HG03439 (cell line): ENCODE results near the gene ZNF207.
"Not testable (repeated sequence)": the region's sequence is repeated elsewhere in the genome, so short reads cannot be mapped to it uniquely, and the experiment has no call there.

Experiments
- ATAC-seq: cut with Tn5 transposase; IDR thresholded peaks from one replicate; pipeline ENCODE4 v1.9.1; 2021; ENCODE audit warnings: mild to moderate bottlenecking, moderate library complexity; ENCODE audit not compliant: unreplicated experiment

Gene ZNF207

DNA sequence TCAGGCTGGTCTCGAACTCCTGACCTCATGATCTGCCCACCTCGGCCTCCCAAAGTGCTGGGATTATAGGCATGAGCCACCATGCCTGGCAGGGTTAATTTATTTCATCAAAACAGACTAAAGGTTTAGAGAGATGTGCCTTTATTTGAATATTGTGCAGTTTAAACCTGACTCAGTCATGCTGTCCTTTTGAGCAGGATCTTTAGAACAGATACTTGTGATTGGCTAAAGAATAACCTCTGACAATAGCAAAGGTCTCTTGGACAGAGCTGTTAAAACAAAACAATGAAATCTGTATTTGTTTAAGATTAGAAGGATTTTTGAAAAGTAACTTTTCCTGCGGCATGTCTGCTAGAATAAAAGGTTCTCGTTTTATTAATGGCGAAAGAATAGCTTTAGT, 36.0 kb downstream of the ZNF207 start:
- no peak for ATAC-seq

DNA sequence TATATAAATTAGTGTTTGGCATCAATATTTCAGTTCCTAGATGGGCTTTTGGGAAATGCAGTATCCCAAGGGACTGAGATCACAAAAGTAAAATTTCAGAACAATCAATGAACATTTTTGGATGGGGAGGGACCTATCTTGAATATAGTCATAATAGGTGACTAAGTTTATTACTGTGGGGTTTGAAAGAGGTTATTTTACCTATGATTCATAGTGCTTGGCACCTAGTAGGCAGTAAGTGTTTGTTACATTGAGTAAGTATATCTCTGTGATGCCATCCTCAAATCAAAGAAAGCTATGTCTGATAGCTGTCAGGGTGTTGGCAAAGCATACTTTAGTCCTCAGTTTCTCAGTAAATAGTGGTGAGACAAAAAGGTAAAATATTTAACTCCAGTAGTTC, 36.9 kb downstream of the ZNF207 start:
- ATAC-seq = no peak

DNA sequence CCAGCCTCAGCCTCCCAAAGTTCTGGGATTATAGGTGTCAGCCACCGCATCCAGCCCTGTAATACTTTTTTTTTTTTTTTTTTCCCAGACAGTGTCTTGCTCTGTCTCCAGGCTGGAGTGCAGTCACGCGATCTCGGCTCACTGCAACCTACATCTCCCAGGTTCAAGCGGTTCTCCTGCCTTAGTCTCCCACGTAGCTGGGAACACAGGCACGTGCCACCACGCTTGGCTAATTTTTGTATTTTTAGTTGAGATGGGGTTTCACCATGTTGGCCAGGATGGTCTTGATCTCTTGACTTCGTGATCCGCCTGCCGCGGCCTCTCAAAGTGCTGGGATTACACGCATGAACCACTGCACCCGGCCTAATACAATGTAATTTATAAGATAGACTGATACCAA, 38.2 kb downstream of the ZNF207 start:
- not testable (repeated sequence) for ATAC-seq

DNA sequence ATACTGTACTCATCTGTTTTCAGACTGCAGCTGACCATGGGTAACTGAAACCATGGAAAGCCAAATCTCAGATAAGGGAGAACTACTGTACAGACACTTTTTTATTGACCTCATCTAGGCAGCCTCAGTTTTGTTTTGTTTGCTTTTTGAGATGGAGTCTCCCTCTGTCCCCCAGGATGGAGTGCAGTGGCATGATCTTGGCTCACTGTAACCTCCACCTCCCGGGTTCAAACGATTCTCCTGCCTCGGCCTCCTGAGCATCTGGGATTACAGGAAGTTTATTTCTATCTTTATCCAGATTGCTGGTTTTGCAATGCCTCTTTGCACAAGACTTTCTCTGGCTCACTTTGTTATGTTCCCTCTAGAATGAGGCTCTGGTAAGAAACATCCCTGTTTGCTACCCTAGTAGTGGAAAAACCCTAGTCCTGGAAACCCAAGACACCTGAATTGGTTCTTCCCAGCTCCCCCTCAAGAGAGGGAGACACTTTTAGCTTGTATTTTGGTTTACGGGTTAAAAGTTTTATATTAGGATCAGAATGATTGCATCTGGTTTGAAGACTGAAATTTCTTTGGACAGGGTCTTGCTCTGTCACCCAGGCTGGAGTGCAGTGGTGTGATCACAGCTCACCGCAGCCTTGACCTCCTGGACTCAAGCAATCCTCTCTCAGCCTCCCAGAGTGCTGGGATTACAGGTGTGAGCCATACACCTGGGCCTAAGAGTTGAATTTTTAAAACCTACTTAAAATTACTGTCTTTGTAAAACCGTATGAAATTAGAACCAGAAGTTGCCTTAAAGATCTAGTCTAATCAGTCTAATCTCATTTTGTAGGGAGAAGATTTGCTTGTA, 38.9 kb downstream of the ZNF207 start:
- no peak for ATAC-seq

DNA sequence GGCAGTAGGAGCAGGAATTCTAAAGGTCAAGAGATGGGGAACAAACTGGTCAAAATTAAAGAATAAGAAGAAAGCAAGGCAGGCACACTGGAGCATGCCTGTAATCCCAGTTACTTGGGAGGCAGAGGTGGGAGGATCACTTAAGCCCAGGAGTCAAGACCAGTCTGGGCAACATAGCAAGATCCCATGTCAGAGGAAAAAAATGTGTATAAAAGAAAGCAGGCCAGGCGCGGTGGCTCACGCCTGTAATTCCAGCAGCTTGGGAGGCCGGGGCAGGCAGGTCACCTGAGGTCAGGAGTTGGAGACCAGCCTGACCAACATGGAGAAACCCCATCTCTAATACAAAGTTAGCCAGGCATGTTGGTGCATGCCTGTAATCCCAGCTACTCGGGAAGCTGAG, 43.9 kb downstream of the ZNF207 start:
- no peak for ATAC-seq

DNA sequence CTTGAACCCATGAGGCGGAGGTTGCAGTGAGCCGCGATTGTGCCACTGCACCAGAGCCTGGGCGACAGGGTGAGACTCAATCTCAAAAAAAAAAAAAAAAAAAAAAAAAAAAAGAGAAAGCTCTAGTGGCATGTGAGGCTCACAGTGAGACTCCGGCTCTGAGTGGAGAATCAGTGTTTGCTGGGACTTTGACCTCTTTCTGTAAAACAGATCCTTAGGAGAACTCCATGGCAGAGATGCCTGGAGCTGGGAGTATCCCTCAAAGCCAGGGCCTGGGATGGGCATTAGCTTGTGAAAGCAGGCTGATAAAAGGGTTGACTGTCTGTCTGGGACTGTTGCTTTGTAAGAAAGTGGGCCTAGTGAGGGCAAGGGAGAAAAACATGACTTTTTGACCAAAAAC, 46.4 kb downstream of the ZNF207 start:
- no peak for ATAC-seq

DNA sequence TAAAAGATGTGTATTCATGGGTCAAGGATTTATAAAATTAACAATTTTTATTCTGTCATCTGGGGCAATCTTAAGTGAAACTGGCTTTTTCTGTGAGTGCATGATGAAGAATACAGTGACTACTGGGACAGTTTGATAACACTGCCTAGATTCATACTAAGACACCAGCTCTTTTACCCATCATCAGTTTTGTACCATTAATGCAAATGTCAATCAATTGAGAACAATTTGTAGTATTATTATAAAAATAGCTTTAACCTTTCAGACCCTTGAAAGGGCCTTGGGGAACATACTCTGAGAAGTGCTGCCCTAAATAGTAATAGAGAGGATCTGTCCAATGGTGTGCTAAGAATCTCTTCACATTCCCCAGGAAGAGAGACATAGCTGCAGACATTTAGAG, 49.0 kb downstream of the ZNF207 start:
- no peak for ATAC-seq

DNA sequence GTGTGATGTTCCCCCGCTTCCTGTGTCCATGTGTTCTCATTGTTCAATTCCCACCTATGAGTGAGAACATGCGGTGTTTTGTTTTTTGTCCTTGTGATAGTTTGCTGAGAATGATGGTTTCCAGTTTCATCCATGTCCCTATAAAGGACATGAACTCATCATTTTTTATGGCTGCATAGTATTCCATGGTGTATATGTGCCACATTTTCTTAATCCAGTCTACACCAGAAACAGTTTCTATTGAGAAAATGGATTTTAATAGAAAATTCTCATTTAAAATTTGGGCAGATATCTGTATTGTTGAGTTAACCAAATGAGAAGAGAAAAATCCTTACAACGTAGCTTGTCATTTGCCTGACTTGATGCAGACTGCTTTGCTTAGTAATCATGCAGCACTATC, 60.1 kb downstream of the ZNF207 start:
- ATAC-seq = not testable (repeated sequence)

DNA sequence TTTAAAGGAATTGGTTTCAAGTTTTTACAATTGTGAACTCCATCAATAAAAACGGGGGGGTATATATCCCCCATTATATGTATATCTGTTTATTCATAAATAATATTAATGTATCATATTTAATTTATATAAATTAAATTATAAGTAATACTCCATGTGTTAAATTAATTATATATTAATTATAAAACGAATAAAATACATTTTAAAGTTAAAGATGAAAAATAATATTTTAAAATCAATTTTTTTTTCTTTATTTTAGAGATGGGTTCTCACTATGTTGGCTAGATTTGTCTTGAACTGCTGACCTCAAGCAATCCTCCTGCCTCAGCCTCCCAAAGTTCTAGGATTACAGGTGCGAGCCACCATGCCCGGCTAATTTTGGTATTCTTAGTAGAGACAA, 76.9 kb downstream of the ZNF207 start:
- ATAC-seq = no peak

DNA sequence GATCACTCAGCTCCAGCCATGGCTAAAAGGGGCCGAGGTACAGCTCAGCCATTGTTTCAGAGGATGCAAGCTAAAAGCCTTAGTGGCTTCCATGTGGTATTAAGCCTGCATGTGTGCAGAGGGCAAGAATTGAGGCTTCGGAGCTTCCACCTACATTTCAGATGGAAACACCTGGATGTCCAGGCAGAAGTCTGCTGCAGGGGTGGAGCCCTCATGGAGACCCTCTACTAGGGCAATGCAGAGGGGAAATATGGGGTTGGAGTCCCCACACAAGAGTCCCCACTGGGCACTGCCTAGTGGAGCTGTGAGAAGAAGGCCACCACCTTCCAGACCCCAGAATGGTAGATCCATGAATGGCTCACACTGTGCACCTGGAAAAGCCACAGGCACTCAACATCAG, 79.6 kb downstream of the ZNF207 start:
- ATAC-seq = no peak
